GM21786 (cell line): Measurements from ENCODE around the gene QSOX1.
A peak's percentile ranks its signal among the peaks of the same experiment; 100 is the strongest.

ENCODE experiments used
- ATAC-seq: cut with Tn5 transposase; IDR thresholded peaks from one replicate; pipeline ENCODE4 v1.9.1; 2021; ENCODE audit not compliant: unreplicated experiment

QSOX1 gene

GRCh38 chr1:180249725-180250498 is 95.2 kb downstream of the QSOX1 start:
- no peak for ATAC-seq

GRCh38 chr1:180250499-180250770 is 95.8 kb downstream of the QSOX1 start:
- ATAC-seq: no peak

GRCh38 chr1:180250883-180251509 is 96.3 kb downstream of the QSOX1 start:
- no peak for ATAC-seq

- no peak for ATAC-seq
These were observed 97.0 kb downstream of the QSOX1 start for GRCh38 chr1:180251526-180252305.

- peak; percentile 83 for ATAC-seq
These were observed 98.2 kb downstream of the QSOX1 start for GRCh38 chr1:180252638-180253536.
